Testis (tissue), 2 donors: ENCODE results near the gene DPP6.

ENCODE experiments used
- POLR2A ChIP-seq: fragments of 450-650 bp; IDR thresholded peaks from one replicate; pipeline ENCODE4 v1.6.1; 2017; ENCODE audit warnings: antibody characterized with exemption, mild to moderate bottlenecking, moderate library complexity
- TF ChIP-seq, protein P1 (sequence below), 3 experiments: fragments of 450-650 bp in 2 of 3; fragments of 200-600 bp in 1 of 3; sonication (generic) in 1 of 3; IDR thresholded peaks; one replicate each; pipeline ENCODE4 v1.5.1; 2016 to 2019; ENCODE audit warnings: antibody characterized with exemption in 3 of 3, mild to moderate bottlenecking in 2 of 3, moderate library complexity in 1 of 3

DNA sequence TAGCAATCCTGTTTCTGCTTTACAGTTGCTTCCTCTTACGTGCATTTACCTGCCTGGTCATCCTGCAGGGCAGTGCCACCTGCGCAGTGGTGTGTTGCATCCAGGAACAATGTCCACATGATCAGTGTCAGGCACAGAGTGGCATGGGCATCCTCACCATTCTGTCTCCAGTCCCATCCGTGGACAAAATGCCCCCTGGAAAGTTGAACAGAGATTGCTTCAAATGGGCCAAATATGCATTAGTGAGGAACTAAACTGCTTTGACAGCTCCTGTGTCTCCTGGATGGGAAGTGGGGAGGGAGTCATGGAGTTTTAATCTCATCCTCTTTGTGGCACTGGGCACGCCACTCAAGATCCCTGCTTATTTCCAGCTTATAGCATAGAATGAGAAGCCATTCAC lies 151.8 kb downstream of the DPP6 start:
- TF ChIP-seq, protein P1, sequence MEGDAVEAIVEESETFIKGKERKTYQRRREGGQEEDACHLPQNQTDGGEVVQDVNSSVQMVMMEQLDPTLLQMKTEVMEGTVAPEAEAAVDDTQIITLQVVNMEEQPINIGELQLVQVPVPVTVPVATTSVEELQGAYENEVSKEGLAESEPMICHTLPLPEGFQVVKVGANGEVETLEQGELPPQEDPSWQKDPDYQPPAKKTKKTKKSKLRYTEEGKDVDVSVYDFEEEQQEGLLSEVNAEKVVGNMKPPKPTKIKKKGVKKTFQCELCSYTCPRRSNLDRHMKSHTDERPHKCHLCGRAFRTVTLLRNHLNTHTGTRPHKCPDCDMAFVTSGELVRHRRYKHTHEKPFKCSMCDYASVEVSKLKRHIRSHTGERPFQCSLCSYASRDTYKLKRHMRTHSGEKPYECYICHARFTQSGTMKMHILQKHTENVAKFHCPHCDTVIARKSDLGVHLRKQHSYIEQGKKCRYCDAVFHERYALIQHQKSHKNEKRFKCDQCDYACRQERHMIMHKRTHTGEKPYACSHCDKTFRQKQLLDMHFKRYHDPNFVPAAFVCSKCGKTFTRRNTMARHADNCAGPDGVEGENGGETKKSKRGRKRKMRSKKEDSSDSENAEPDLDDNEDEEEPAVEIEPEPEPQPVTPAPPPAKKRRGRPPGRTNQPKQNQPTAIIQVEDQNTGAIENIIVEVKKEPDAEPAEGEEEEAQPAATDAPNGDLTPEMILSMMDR (IDR thresholded peaks at IDR 0.05): no peak
- no peak for TF ChIP-seq POLR2A
